Measurements from ENCODE around the gene PPT1. TPM values are rescaled to one million over a fixed set of nuclear protein-coding genes. Genes with fewer than 3 reads are reported as not detected.

PPT1 gene
- total RNA-seq, 1 experiment from 2014 or later: 107 TPM

DNA sequence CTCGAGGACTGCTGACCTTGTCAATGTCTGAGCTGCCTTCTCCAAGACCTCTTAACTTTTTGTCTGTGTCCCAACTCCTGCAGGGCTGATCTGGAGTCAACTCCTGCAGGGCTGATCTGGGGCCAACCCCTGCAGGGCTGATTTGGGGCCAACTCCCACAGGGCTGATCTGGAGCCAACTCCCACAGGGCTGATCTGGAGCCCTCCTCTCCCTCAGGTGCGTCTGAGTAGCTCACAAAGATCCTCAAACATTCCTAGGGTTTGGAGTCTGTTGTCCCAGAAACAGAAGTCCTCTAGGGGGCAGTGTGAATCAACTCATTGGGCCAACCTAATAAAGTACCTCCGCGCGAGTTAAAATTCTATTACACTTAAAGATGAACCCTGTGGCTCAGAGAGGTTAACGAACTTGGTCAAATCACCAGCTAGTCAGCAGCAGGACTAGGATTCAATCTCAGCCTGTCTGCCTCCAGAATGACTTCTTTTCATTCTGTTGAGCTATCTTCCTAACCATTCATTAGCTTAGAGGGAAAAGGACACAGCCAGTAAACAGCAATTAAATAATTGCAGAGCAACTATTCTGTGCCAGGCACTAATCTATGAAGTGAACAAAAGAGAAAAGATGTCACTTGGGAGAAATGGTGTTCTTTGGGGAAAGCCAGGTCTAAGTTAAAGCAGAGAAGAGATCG, 47.0 kb upstream of the PPT1 start:
- Mint-ChIP-seq H3K27ac (peak overlapping the region; percentile 41; the same call in 1 of the 2 replicates), H3K9me3 (no peaks in the 10 kb centered on the region), H3K4me3 (no peak overlapping the region), H3K27me3 (ENCODE audit: low read depth) (peaks cover 39% of the 10 kb centered on the region), H3K4me1 (peaks cover 5% of the 10 kb centered on the region), H3K36me3 (no peaks in the 10 kb centered on the region)
- DNase-seq (ENCODE audit: low spot score) (peak; percentile 65), ATAC-seq (peak; percentile 99)
- ChIA-PET CTCF (interaction anchor here (0.6 to 2.2 kb wide), 78 partner anchors 8 to 520 kb away, joined by 3 to 127 read pairs (median 4); partner anchors contain the start of genes CAP1, COL9A2, PPT1 and RLF), POLR2A (interaction anchor here (0.7 kb wide), 1 partner anchor 173 kb away, joined by 3 read pairs; the partner anchor contains the start of gene COL9A2)
- TF ChIP-seq, protein P1, sequence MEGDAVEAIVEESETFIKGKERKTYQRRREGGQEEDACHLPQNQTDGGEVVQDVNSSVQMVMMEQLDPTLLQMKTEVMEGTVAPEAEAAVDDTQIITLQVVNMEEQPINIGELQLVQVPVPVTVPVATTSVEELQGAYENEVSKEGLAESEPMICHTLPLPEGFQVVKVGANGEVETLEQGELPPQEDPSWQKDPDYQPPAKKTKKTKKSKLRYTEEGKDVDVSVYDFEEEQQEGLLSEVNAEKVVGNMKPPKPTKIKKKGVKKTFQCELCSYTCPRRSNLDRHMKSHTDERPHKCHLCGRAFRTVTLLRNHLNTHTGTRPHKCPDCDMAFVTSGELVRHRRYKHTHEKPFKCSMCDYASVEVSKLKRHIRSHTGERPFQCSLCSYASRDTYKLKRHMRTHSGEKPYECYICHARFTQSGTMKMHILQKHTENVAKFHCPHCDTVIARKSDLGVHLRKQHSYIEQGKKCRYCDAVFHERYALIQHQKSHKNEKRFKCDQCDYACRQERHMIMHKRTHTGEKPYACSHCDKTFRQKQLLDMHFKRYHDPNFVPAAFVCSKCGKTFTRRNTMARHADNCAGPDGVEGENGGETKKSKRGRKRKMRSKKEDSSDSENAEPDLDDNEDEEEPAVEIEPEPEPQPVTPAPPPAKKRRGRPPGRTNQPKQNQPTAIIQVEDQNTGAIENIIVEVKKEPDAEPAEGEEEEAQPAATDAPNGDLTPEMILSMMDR (IDR thresholded peaks at IDR 0.05): peak; percentile 48; the same call in 1 of the 2 replicates
- TF ChIP-seq TEAD1 (CRISPR knock-in tag; IDR thresholded peaks at IDR 0.05) (peak; percentile 23; the same call in 1 of the 2 replicates), FOXK1 (CRISPR knock-in tag; IDR thresholded peaks at IDR 0.05) (no peak)

DNA sequence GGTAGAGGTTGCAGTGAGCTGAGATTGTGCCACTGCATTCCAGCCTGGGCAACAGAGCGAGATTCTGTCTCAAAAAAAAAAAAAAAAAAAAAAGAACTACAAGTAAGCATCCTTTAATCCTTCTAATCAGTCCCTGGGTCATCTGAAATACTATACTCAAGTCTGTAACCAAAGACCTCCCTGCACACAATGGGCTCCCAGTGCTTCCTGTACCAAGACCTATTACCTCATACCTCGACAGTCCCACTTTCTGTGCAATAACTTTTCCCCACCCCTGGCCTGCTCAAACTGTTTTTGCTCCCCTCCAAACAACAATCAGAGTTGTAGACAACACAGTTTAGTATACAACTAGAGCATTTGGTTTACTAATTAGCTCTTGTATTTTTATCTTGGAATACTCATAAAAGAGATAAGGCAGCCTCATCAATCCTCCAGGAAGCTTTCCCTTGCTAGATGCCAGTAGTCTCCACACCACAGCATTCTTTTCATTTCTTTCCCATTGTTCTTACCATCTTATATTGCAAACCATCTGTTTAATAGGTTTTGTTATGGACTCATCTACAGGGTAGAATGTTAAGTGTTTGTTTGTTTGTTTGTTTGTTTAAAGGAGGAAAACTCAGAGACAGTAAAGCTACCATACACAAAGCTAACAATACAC, 45.0 kb upstream of the PPT1 start:
- H3K27me3 Mint-ChIP-seq (ENCODE audit: low read depth): peaks cover 26% of the 10 kb centered on the region
- H3K4me3 Mint-ChIP-seq: no peak overlapping the region
- DNase-seq (ENCODE audit: low spot score) (no peak), ATAC-seq (no peak)
- no peak overlapping the region for H3K27ac Mint-ChIP-seq
- H3K9me3 Mint-ChIP-seq: no peaks in the 10 kb centered on the region
- ChIA-PET CTCF (interaction anchor here (0.6 to 2.9 kb wide), 6 partner anchors 11 to 1323 kb away, joined by 3 to 13 read pairs (median 8); no protein-coding TSS in a partner anchor), POLR2A (interaction anchor here (0.7 kb wide), 1 partner anchor 521 kb away, joined by 6 read pairs; no protein-coding TSS in a partner anchor)
- TF ChIP-seq SOX15 (CRISPR knock-in tag; IDR thresholded peaks at IDR 0.05) (no peak), NFE2L1 (CRISPR knock-in tag; IDR thresholded peaks at IDR 0.05) (no peak), MYBL2 (CRISPR knock-in tag; IDR thresholded peaks at IDR 0.05) (no peak), TEAD1 (CRISPR knock-in tag; IDR thresholded peaks at IDR 0.05) (no peak), E2F5 (CRISPR knock-in tag; IDR thresholded peaks at IDR 0.05) (no peak), NFYB (CRISPR knock-in tag; conservative IDR thresholded peaks at IDR 0.05; ENCODE audit: low read depth) (no peak), SMAD3 (CRISPR knock-in tag; IDR thresholded peaks at IDR 0.05; ENCODE audit: borderline replicate concordance) (no peak), NR1H2 (CRISPR knock-in tag; IDR thresholded peaks at IDR 0.05) (no peak), ETV6 (CRISPR knock-in tag; IDR thresholded peaks at IDR 0.05) (no peak), ATF6 (CRISPR knock-in tag; IDR thresholded peaks at IDR 0.05) (no peak), ZNF138 (CRISPR knock-in tag; conservative IDR thresholded peaks at IDR 0.05) (no peak), ZNF396 (CRISPR knock-in tag; IDR thresholded peaks at IDR 0.05; ENCODE audit: borderline replicate concordance) (no peak), E2F4 (CRISPR knock-in tag; IDR thresholded peaks at IDR 0.05; ENCODE audit: borderline replicate concordance, low read depth) (no peak), FOXK1 (CRISPR knock-in tag; IDR thresholded peaks at IDR 0.05) (no peak), CREM (CRISPR knock-in tag; IDR thresholded peaks at IDR 0.05) (no peak)
- TF ChIP-seq, protein P2, sequence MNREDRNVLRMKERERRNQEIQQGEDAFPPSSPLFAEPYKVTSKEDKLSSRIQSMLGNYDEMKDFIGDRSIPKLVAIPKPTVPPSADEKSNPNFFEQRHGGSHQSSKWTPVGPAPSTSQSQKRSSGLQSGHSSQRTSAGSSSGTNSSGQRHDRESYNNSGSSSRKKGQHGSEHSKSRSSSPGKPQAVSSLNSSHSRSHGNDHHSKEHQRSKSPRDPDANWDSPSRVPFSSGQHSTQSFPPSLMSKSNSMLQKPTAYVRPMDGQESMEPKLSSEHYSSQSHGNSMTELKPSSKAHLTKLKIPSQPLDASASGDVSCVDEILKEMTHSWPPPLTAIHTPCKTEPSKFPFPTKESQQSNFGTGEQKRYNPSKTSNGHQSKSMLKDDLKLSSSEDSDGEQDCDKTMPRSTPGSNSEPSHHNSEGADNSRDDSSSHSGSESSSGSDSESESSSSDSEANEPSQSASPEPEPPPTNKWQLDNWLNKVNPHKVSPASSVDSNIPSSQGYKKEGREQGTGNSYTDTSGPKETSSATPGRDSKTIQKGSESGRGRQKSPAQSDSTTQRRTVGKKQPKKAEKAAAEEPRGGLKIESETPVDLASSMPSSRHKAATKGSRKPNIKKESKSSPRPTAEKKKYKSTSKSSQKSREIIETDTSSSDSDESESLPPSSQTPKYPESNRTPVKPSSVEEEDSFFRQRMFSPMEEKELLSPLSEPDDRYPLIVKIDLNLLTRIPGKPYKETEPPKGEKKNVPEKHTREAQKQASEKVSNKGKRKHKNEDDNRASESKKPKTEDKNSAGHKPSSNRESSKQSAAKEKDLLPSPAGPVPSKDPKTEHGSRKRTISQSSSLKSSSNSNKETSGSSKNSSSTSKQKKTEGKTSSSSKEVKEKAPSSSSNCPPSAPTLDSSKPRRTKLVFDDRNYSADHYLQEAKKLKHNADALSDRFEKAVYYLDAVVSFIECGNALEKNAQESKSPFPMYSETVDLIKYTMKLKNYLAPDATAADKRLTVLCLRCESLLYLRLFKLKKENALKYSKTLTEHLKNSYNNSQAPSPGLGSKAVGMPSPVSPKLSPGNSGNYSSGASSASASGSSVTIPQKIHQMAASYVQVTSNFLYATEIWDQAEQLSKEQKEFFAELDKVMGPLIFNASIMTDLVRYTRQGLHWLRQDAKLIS (CRISPR knock-in tag; IDR thresholded peaks at IDR 0.05; ENCODE audit: borderline replicate concordance): no peak
- TF ChIP-seq, protein P3, sequence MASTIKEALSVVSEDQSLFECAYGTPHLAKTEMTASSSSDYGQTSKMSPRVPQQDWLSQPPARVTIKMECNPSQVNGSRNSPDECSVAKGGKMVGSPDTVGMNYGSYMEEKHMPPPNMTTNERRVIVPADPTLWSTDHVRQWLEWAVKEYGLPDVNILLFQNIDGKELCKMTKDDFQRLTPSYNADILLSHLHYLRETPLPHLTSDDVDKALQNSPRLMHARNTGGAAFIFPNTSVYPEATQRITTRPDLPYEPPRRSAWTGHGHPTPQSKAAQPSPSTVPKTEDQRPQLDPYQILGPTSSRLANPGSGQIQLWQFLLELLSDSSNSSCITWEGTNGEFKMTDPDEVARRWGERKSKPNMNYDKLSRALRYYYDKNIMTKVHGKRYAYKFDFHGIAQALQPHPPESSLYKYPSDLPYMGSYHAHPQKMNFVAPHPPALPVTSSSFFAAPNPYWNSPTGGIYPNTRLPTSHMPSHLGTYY (CRISPR knock-in tag; IDR thresholded peaks at IDR 0.05): no peak
- peaks cover 5% of the 10 kb centered on the region for H3K4me1 Mint-ChIP-seq
- H3K36me3 Mint-ChIP-seq: no peaks in the 10 kb centered on the region
